Smooth muscle cell (in vitro differentiated cells): Measurements from ENCODE around the gene HOXC10. TPM values are rescaled to one million over a fixed set of nuclear protein-coding genes. Genes with fewer than 3 reads are reported as not detected.

ENCODE experiments used
- DNase-seq: peaks from one replicate; lab custom pipeline; 2025; ENCODE audit not compliant: unreplicated experiment; lab: John Stamatoyannopoulos, UW
- H2AFZ ChIP-seq: fragments of 200-600 bp; sonication (generic); 2 replicates; pipeline ENCODE4 v1.6.0; 2016; ENCODE audit warnings: antibody characterized with exemption, low read depth, mild to moderate bottlenecking
- H3F3A ChIP-seq: fragments of 200-600 bp; sonication (generic); 2 replicates; pipeline ENCODE4 v1.6.0; 2017; ENCODE audit warnings: antibody characterized with exemption, low read depth
- H3K27ac ChIP-seq: fragments of 200-600 bp; sonication (generic); 2 replicates; pipeline ENCODE4 v1.5.1; 2016; ENCODE audit warnings: low read depth, mild to moderate bottlenecking
- H3K27me3 ChIP-seq: fragments of 200-600 bp; sonication (generic); 2 replicates; pipeline ENCODE4 v1.6.1; 2016; ENCODE audit warnings: low read depth, mild to moderate bottlenecking
- H3K36me3 ChIP-seq: fragments of 200-600 bp; sonication (generic); 2 replicates; pipeline ENCODE4 v1.5.1; 2016; ENCODE audit warnings: low read depth
- H3K4me1 ChIP-seq: fragments of 200-600 bp; sonication (generic); 2 replicates; pipeline ENCODE4 v1.5.1; 2016; ENCODE audit warnings: low read depth
- H3K4me2 ChIP-seq: fragments of 200-600 bp; sonication (generic); 2 replicates; pipeline ENCODE4 v1.6.0; 2016; ENCODE audit warnings: mild to moderate bottlenecking
- H3K4me3 ChIP-seq: fragments of 200-600 bp; sonication (generic); 2 replicates; pipeline ENCODE4 v1.5.1; 2016; ENCODE audit warnings: mild to moderate bottlenecking
- H3K79me2 ChIP-seq: fragments of 200-600 bp; sonication (generic); 2 replicates; pipeline ENCODE4 v1.6.0; 2016; ENCODE audit warnings: low read depth, mild to moderate bottlenecking
- H3K9ac ChIP-seq: fragments of 200-600 bp; sonication (generic); 2 replicates; pipeline ENCODE4 v1.6.0; 2016; ENCODE audit warnings: low read depth
- H3K9me3 ChIP-seq: fragments of 200-600 bp; sonication (generic); replicated peaks from 2 replicates; pipeline ENCODE4 v1.5.1; 2016; ENCODE audit warnings: low read depth
- H4K20me1 ChIP-seq: fragments of 200-600 bp; sonication (generic); 2 replicates; pipeline ENCODE4 v1.6.0; 2016; ENCODE audit warnings: low read depth
- WGBS: methylation state at CpG from one replicate; pipeline ENCODE4 v1.1.7; 2016; ENCODE audit warnings: low lambda C conversion rate; 5-methylcytosine and 5-hydroxymethylcytosine counted together
- polyA plus RNA-seq: library from polyadenylated mRNA; unstranded; fragments of >200 nt; fragmentation: Nextera tagmentation; extraction: Ambion mirVana; gene quantifications from 2 replicates; pipeline ENCODE4 v1.2.1, GENCODE V29; 2016
- total RNA-seq: library from RNA; depleted of rRNA; stranded (reverse); fragments of >200 nt; gene quantifications from 2 replicates; pipeline ENCODE4 v1.2.3, GENCODE V29; 2014
- TF ChIP-seq, protein P1 (sequence below): fragments of 200-600 bp; sonication (generic); IDR thresholded peaks from 2 replicates; pipeline ENCODE4 v1.5.1; 2017; ENCODE audit warnings: borderline replicate concordance, mild to moderate bottlenecking, antibody characterized with exemption; ENCODE audit not compliant: insufficient read depth, poor library complexity, severe bottlenecking

Gene HOXC10
- total and polyA plus RNA-seq, 2 experiments from 2014 or later, result 0.66 TPM; not detected in 1

DNA sequence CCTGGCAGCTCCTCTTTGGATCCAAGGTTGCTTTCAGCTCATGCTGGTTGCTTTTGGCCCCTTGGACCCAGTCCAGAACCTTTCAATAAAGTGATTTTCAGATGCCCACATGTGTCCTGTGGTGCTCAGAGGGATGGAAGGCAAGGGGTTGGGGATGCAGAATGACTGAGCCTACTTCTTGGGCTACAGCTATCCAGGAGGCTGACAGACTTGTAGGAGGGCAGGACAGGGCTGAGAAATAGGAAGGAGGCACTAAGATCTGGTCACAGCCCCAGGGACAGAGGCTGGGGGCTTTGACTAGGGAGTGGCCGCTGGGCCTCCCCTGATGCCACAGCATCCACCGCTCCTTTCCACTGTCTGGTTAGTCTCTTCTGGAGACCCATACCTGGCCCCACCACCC, 13.3 kb upstream of the HOXC10 start:
- Histone ChIP-seq H3K4me2 (no peak overlapping the region), H3K27ac (no peak overlapping the region), H3K9me3 (no peaks in the 10 kb centered on the region), H3K4me3 (no peak overlapping the region), H3F3A (no peaks in the 10 kb centered on the region), H3K9ac (no peak overlapping the region), H3K36me3 (no peaks in the 10 kb centered on the region), H2AFZ (no peak overlapping the region), H3K79me2 (no peaks in the 10 kb centered on the region), H3K4me1 (peaks cover 4% of the 10 kb centered on the region), H3K27me3 (peaks cover 100% of the 10 kb centered on the region), H4K20me1 (no peaks in the 10 kb centered on the region)
- TF ChIP-seq, protein P1, sequence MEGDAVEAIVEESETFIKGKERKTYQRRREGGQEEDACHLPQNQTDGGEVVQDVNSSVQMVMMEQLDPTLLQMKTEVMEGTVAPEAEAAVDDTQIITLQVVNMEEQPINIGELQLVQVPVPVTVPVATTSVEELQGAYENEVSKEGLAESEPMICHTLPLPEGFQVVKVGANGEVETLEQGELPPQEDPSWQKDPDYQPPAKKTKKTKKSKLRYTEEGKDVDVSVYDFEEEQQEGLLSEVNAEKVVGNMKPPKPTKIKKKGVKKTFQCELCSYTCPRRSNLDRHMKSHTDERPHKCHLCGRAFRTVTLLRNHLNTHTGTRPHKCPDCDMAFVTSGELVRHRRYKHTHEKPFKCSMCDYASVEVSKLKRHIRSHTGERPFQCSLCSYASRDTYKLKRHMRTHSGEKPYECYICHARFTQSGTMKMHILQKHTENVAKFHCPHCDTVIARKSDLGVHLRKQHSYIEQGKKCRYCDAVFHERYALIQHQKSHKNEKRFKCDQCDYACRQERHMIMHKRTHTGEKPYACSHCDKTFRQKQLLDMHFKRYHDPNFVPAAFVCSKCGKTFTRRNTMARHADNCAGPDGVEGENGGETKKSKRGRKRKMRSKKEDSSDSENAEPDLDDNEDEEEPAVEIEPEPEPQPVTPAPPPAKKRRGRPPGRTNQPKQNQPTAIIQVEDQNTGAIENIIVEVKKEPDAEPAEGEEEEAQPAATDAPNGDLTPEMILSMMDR, result no peak
- DNase-seq, result no peak
- 55% methylated on average over 2 of the region's 2 CpGs for WGBS

DNA sequence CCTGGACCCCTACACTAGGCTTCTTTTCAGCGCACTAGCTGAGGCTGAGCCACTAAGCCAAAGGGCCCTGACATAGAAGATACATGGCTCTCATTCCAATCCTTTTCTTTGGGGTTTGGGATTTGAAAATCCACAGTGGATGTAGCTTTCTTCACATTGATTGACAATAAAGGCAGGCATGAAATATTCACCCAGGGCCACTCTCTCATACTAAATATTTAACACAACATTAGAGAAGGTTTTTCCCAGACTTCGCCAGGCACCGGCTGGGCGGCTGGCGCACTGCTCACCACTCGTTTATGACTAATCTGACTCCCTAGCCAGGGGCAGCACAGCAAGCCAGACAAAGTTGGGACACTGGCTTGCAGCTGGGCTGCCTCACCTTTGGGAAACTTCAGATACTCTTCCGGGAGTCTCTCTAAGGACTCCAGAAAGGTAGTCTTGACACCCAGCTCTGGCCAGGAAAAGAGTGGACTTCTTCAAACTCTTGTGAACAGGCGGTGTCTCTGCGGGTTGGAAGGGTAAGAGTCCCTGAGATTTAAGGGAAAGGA, 12.7 kb upstream of the HOXC10 start:
- Histone ChIP-seq H3K4me1 (peaks cover 4% of the 10 kb centered on the region), H3K36me3 (no peaks in the 10 kb centered on the region), H3K4me3 (no peak overlapping the region), H3K4me2 (no peak overlapping the region), H2AFZ (no peak overlapping the region), H3K9ac (no peak overlapping the region), H3K79me2 (no peaks in the 10 kb centered on the region), H3F3A (no peaks in the 10 kb centered on the region), H3K9me3 (no peaks in the 10 kb centered on the region), H4K20me1 (no peaks in the 10 kb centered on the region), H3K27me3 (peaks cover 100% of the 10 kb centered on the region), H3K27ac (no peak overlapping the region)
- DNase-seq, result no peak
- 33% methylated on average over 9 of the region's 9 CpGs for WGBS
- TF ChIP-seq, protein P1, result no peak

DNA sequence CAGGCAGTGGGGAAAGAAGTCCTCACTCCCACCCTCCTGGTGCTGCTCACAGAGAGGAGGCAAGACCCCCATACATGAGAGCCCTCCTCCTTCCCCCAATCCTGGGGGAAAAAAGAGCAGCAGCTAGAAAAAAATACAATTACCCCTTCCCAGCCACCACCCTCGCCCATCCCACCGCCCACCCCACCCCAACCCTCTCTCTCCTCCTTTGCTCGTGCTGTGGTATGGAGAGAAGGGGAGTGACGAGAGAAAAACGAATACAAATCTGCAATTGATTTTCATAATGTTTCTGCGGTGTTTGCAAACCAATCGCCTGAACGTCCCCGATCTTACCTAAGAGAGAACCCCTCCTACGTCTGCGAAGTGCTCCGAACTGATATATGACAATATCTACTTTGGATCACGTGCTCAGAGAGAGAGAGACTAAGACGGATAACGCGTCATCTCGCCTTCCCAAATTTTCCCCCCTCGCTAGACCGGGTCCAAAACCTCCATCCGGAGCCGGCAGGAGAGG, 12.2 kb upstream of the HOXC10 start, which contains the start of gene HOXC11:
Gene HOXC11 (plus strand): TSS at position 405 of the 514 bp plus-strand sequence. CDS start 116 bp downstream, outside the sequence.
- no peaks in the 10 kb centered on the region for H3K79me2 ChIP-seq

More for the DNA sequence above, 12.2 kb upstream of the HOXC10 start, which contains the start of gene HOXC11:
- TF ChIP-seq, protein P1, result no peak
- Histone ChIP-seq H3K27me3 (peaks cover 100% of the 10 kb centered on the region), H3K4me2 (peak within 1 kb of the TSS; percentile 82), H3K4me1 (peaks cover 4% of the 10 kb centered on the region), H2AFZ (no peak within 1 kb of the TSS), H3K4me3 (peak within 1 kb of the TSS; percentile 35), H3K9me3 (no peaks in the 10 kb centered on the region), H4K20me1 (no peaks in the 10 kb centered on the region), H3K36me3 (no peaks in the 10 kb centered on the region), H3F3A (no peaks in the 10 kb centered on the region), H3K9ac (no peak within 1 kb of the TSS), H3K27ac (no peak within 1 kb of the TSS)
- 6% methylated on average over 21 of the region's 21 CpGs for WGBS
- DNase-seq, result no peak
